ENCODE measurements around the gene CDV3.

The CDV3 gene

GRCh38 chr3:133606342-133606741, 32.9 kb downstream of the CDV3 start:
- no peak for DNase-seq (ENCODE audit: low spot score)

DNA sequence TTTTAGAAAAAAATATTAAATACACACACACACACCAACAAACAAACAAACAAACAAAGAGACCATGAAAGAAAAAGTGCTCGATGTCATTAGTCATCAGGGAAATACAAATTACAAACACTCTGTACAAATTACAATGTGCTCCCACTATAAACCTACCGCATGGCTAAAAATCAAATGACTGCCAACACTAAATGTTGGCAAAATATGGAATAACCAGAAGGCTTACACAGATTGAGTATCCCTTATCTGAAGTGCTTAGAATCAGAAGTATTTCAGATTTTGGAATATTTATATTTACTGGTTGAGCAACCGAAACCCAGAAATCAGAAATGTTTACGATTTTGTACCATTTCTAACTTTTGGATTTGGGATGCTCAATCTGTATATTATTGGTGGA, 33.4 kb downstream of the CDV3 start:
- DNase-seq (ENCODE audit: low spot score) = no peak

GRCh38 chr3:133607816-133608215, 34.3 kb downstream of the CDV3 start:
- no peak for DNase-seq (ENCODE audit: low spot score)

DNA sequence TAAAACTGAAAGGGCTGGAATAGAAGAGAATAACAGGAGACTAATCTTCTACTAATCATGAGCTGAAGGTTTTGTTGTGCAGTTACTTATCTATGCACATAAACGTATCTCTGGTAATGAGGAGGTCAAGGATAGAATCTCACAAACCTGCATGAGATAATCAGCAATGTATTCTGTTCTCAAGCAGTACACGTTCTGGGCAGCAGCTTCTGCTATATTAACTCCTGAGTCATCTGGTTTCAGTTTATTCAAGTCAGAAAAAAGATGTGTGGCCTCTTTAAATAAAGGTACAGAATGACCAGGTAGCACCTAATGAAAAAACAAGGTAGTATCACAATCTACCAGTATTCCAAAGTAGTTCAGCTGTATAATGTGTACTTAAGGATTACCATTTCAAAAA, 34.9 kb downstream of the CDV3 start:
- no peak for DNase-seq (ENCODE audit: low spot score)

DNA sequence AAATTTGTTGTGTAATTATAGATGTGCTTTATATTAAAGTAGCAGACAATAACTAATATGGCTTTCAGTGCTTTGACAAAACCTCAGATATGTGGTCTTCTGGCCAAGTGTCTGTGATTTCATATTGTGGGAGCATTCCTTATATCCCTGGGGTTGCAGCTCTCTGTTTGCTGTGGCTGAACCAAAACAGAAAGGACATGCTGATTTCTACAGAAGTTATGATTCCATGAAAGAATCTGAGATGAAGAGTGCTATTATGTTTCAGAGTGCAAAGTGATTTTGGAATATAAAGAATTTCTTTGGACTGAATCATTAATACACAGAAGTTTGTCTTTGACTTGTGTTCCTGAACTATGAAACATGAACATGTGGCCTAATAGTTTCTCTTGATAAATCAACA, 36.5 kb downstream of the CDV3 start:
- no peak for DNase-seq (ENCODE audit: low spot score)

GRCh38 chr3:133611534-133611933, 38.0 kb downstream of the CDV3 start:
- no peak for DNase-seq (ENCODE audit: low spot score)

DNA sequence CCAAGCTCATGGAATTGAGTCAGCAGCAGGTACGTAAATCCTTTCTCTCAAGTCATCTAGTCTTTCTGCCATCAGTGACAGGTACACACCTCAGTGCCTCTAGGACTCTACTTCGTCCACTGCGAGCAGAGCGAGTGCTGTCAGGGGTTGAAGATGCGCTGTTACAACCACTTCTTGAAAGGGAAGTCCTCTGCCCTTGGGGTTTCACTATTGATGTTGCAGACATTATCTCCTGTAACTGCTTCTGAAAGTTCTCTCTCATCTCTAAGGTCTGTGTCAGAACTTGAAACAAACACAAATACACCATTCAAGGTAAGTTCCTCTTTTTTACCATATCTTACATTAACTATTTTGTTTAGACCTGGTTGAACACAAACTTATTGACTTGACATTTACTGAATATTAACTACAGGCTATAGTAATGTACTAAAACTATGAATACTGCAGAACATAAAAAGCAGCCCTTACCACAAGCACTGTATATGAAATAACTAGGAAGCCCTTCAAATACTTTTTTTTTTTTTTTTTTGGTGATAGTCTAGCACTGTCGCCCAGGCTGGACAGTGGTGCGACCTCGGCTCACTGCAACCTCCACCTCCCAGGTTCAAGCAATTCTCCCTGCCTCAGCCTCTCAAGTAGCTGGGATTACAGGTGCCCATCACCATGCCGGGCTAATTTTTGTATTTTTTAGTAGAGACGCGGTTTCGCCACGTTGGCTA, 46.7 kb downstream of the CDV3 start:
- DNase-seq (ENCODE audit: low spot score) = no peak

DNA sequence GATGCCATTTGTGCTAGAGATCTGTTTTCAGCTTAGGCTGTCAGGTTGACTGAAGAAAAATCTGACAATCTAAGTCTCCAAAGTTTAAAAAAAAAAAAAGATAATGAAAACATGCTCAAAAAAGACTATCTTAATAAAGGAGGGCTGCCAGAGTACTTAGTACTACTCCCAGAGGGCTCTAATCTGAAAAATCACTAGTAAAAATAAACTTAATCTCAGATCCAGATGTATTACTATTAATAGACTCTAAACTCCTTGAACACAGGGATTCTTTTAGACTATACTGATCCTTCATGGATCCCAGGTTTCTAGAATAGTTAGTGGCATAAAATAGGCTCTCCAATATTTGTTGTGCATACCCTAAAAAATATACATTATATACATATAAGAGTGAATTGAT, 54.3 kb downstream of the CDV3 start:
- DNase-seq (ENCODE audit: low spot score) = no peak

- no peak for DNase-seq (ENCODE audit: low spot score)
These were observed 55.7 kb downstream of the CDV3 start for GRCh38 chr3:133629146-133629545.

DNA sequence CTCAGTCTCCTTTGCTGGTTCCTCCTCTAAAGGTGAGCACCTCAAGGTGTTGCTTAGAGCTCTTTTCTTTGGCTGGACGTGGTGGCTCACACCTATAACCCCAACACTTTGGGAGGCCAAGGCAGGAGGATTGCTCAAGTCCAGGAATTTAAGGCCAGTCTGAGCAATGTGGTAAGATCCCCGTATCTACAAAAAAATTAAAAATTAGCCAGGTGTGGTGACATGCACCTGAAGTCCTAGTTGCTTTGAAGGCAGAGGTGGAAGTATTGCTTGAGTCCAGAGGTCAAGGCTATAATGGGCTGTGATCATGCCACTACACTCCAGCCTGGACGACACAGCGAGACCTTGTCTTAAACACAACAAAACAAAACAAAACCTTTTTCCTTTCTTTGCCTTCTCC, 60.0 kb downstream of the CDV3 start:
- no peak for DNase-seq (ENCODE audit: low spot score)

Data from cerebellar cortex (tissue), 1 donor.